ENCODE results near the gene EFCAB6. TPM values are rescaled to one million over a fixed set of nuclear protein-coding genes. Genes with fewer than 3 reads are reported as not detected.

Gene EFCAB6
- total and polyA plus RNA-seq, 12 donors: 1.6 to 4.8 (median 2.9) TPM

DNA sequence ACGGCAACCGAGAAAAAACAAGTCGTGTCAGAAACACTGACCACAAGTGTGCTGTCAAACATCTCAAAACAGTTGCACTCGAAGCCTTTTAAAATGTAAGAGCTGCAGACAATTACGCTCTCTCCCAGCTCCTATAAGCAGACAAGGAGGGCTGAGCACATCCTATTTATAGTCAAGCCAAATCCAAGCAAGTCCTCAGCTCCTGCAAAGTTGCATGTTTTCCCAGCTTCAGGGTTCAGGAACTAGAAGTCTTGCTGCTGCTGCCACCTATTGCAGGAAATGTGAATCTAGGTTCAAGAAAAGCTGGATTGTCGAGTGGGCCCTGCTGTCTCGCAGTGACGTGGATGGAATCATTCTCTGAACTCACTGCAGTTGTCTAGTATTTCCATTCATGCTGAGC lies 15.5 kb downstream of the EFCAB6 start:
- DNase-seq: no peak
- Histone ChIP-seq H3K27me3 (no peaks in the 10 kb centered on the region), H3K27ac (no peak overlapping the region), H3K4me3 (no peak overlapping the region), H3K9me3 (replicated peaks in 1 of 3) (peaks cover 0 to 8% (median 0%) of the 10 kb centered on the region in 3 donors), H3K4me1 (replicated peaks in 1 of 2) (no peaks in the 10 kb centered on the region), H3K36me3 (replicated peaks in 1 of 2) (no peaks in the 10 kb centered on the region)
- intact Hi-C loops (cut with DNase I): no loop called here
- 70 to 81% (median 74%) methylated on average over 8 of the region's 8 CpGs for WGBS, 4 donors
- TF ChIP-seq CTCF (IDR thresholded peaks at IDR 0.05) (no peak), POLR2A (IDR thresholded peaks at IDR 0.05) (no peak)

GRCh38 chr22:43795320-43795719 lies 16.8 kb downstream of the EFCAB6 start:
- Histone ChIP-seq H3K27ac (no peak overlapping the region), H3K36me3 (replicated peaks in 1 of 2) (no peaks in the 10 kb centered on the region), H3K4me1 (replicated peaks in 1 of 2) (no peaks in the 10 kb centered on the region), H3K9me3 (replicated peaks in 1 of 3) (peaks cover 0 to 4% (median 0%) of the 10 kb centered on the region in 3 donors), H3K27me3 (no peaks in the 10 kb centered on the region), H3K4me3 (no peak overlapping the region)
- intact Hi-C loops (cut with DNase I): no loop called here
- TF ChIP-seq CTCF (IDR thresholded peaks at IDR 0.05): no peak
- no peak for TF ChIP-seq POLR2A (IDR thresholded peaks at IDR 0.05)
- DNase-seq: no peak
- 79 to 90% (median 85%) methylated on average over 7 of the region's 7 CpGs for WGBS, 4 donors

DNA sequence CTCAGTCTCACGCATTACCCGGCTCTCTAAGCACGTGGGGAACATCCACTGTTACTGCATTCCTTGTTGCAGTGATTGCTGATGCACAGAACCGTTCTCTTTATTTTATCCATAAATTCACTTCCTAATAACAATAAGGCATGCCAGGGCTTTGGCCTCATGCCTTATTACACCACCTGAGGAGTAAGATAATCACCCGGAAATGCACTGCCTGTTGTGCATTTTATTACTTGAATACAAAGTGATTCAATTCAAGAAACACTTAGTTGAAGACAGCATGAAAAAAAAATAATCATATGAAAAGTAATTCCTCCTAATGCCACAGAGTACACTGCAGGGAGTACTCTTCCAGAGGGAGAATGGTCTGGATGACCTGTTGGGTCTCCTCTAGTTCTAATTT lies 19.2 kb downstream of the EFCAB6 start:
- no peak for DNase-seq

DNA sequence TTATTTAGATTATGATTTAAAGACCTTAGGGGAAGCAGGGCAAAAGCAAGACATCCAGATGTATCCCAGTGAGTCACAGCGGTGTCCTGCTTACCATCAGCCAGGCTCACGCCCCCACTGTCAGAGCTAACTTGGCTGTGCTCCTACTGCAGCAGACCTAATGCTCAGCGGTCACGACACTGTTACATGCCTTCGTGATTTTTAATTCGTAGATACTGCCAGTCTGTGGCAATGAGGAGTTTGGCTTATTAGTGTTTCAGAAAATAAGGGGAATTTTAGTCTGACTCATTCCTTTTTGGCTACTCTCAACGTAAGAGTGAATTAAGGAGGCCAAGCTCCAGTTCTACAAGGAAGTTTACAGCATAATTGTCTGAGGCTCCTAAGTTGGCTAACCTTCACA lies 22.7 kb downstream of the EFCAB6 start:
- TF ChIP-seq CTCF (IDR thresholded peaks at IDR 0.05) (no peak), POLR2A (IDR thresholded peaks at IDR 0.05) (no peak)
- peak overlapping the region in 2 of 5 donors; percentile 45 to 48 for H3K27ac ChIP-seq
- peak; percentile 38 to 87 (median 75) for DNase-seq
- H3K36me3 ChIP-seq (replicated peaks in 1 of 2): no peaks in the 10 kb centered on the region
- no peaks in the 10 kb centered on the region for H3K9me3 ChIP-seq (replicated peaks in 1 of 3)
- WGBS, 4 donors: 18 to 41% (median 27%) methylated on average over 7 of the region's 7 CpGs
- no peaks in the 10 kb centered on the region for H3K27me3 ChIP-seq
- H3K4me3 ChIP-seq: no peak overlapping the region
- intact Hi-C loops (cut with DNase I): no loop called here
- H3K4me1 ChIP-seq (replicated peaks in 1 of 2): peaks cover 0 to 4% of the 10 kb centered on the region in 2 donors

More for the DNA sequence above, 19.2 kb downstream of the EFCAB6 start:
- intact Hi-C loops (cut with DNase I): no loop called here
- no peaks in the 10 kb centered on the region for H3K9me3 ChIP-seq (replicated peaks in 1 of 3)
- H3K27ac ChIP-seq: no peak overlapping the region
- H3K36me3 ChIP-seq (replicated peaks in 1 of 2): no peaks in the 10 kb centered on the region
- 67 to 77% (median 74%) methylated on average over 5 of the region's 5 CpGs for WGBS, 4 donors
- no peaks in the 10 kb centered on the region for H3K27me3 ChIP-seq
- H3K4me1 ChIP-seq (replicated peaks in 1 of 2): peaks cover 0 to 4% of the 10 kb centered on the region in 2 donors
- TF ChIP-seq POLR2A (IDR thresholded peaks at IDR 0.05): no peak
- TF ChIP-seq CTCF (IDR thresholded peaks at IDR 0.05): no peak
- no peak overlapping the region for H3K4me3 ChIP-seq

All from adrenal gland (tissue), 12 donors.